Vagina (tissue), 2 donors: ENCODE results near the gene SEC14L5. TPM values are rescaled to one million over a fixed set of nuclear protein-coding genes. Genes with fewer than 3 reads are reported as not detected.
"Not testable (repeated sequence)": the region's sequence is repeated elsewhere in the genome, so short reads cannot be mapped to it uniquely, and the experiment has no call there.

Source experiments
- DNase-seq, 2 donors: peaks; one replicate each; pipeline ENCODE4 v3.0.0-alpha.2; 2017; ENCODE audit errors: extremely low spot score in 2 of 2
- H3K27ac ChIP-seq: fragments of 200-600 bp; sonication (generic); one replicate; pipeline ENCODE4 v1.5.1; 2019
- H3K27me3 ChIP-seq: fragments of 200-600 bp; sonication (generic); one replicate; pipeline ENCODE4 v1.5.1; 2019
- H3K36me3 ChIP-seq, 2 donors: fragments of 200-600 bp; sonication (generic); one replicate each; pipeline ENCODE4 v1.5.1; 2017 to 2019
- H3K4me1 ChIP-seq: fragments of 200-600 bp; sonication (generic); one replicate; pipeline ENCODE4 v1.5.1; 2019
- H3K4me3 ChIP-seq, 2 donors: fragments of 200-600 bp; sonication (generic); 1 replicate in 1 of 2; 2 replicates in 1 of 2; pipeline ENCODE4 v1.5.1; 2016 to 2019
- H3K9me3 ChIP-seq: fragments of 200-600 bp; sonication (generic); one replicate; pipeline ENCODE4 v1.5.1; 2019
- CTCF ChIP-seq, 3 experiments: fragments of 450-650 bp in 2 of 3; fragments of 200-600 bp in 1 of 3; sonication (generic) in 1 of 3; IDR thresholded peaks; one replicate each; pipeline ENCODE4 v1.5.1; 2017 to 2019; ENCODE audit warnings: antibody characterized with exemption in 3 of 3, mild to moderate bottlenecking in 2 of 3, moderate library complexity in 2 of 3
- POLR2A ChIP-seq, 2 donors: fragments of 450-650 bp; IDR thresholded peaks; one replicate each; pipeline ENCODE4 v1.6.1; 2017; ENCODE audit warnings: antibody characterized with exemption in 2 of 2, mild to moderate bottlenecking in 2 of 2, moderate library complexity in 2 of 2
- POLR2AphosphoS5 ChIP-seq, 2 donors: sonication (generic); formaldehyde crosslinking; IDR thresholded peaks; one replicate each; pipeline ENCODE4 v1.9.0; 2017; ENCODE audit warnings: antibody characterized with exemption in 2 of 2, mild to moderate bottlenecking in 2 of 2, low read depth in 1 of 2; ENCODE audit not compliant: insufficient read depth in 1 of 2
- intact Hi-C: fragments of 100-400 bp; cut with DNase I; formaldehyde crosslinking; loops from one replicate; pipeline ENCODE4 v1.15.1; 2023
- total RNA-seq: library from RNA; depleted of rRNA; stranded (reverse); fragments of >200 nt; gene quantifications from one replicate; pipeline ENCODE4 v1.2.3, GENCODE V29; 2016

Gene SEC14L5
- total RNA-seq, 1 donor from 2014 or later, result 0.49 TPM

GRCh38 chr16:4966736-4967453, 8.8 kb downstream of the SEC14L5 start:
- intact Hi-C loops, result no loop called here
- no peaks in the 10 kb centered on the region for H3K4me1 ChIP-seq
- no peak overlapping the region for H3K4me3 ChIP-seq
- no peaks in the 10 kb centered on the region for H3K27me3 ChIP-seq
- no peaks in the 10 kb centered on the region for H3K9me3 ChIP-seq
- no peaks in the 10 kb centered on the region for H3K36me3 ChIP-seq
- no peak for DNase-seq
- TF ChIP-seq CTCF (IDR thresholded peaks at IDR 0.05) (no peak), POLR2AphosphoS5 (IDR thresholded peaks at IDR 0.05; ENCODE audit: insufficient read depth in 1 of 2, low read depth in 1 of 2) (no peak), POLR2A (IDR thresholded peaks at IDR 0.05) (no peak)
- H3K27ac ChIP-seq, result no peak overlapping the region

GRCh38 chr16:4968278-4968677, 10.1 kb downstream of the SEC14L5 start:
- H3K4me1 ChIP-seq, DNase-seq, intact Hi-C loops: not testable (repeated sequence)

GRCh38 chr16:4968879-4969483, 10.9 kb downstream of the SEC14L5 start:
- DNase-seq, result no peak
- intact Hi-C loops, result no loop called here
- H3K9me3 ChIP-seq, result no peaks in the 10 kb centered on the region
- no peaks in the 10 kb centered on the region for H3K4me1 ChIP-seq
- H3K36me3 ChIP-seq, result no peaks in the 10 kb centered on the region
- no peaks in the 10 kb centered on the region for H3K27me3 ChIP-seq
- no peak overlapping the region for H3K4me3 ChIP-seq
- TF ChIP-seq CTCF (IDR thresholded peaks at IDR 0.05) (no peak), POLR2A (IDR thresholded peaks at IDR 0.05) (no peak), POLR2AphosphoS5 (IDR thresholded peaks at IDR 0.05; ENCODE audit: insufficient read depth in 1 of 2, low read depth in 1 of 2) (no peak)
- H3K27ac ChIP-seq, result no peak overlapping the region

More at GRCh38 chr16:4968278-4968677, 10.1 kb downstream of the SEC14L5 start:
- H3K9me3 ChIP-seq, H3K36me3 ChIP-seq, H3K27ac ChIP-seq, H3K4me3 ChIP-seq, H3K27me3 ChIP-seq: not testable (repeated sequence)

- intact Hi-C loops, result no loop called here
- no peak for DNase-seq
- H3K9me3 ChIP-seq, result no peaks in the 10 kb centered on the region
- no peaks in the 10 kb centered on the region for H3K4me1 ChIP-seq
- no peak for TF ChIP-seq CTCF (IDR thresholded peaks at IDR 0.05)
- H3K4me3 ChIP-seq, result no peak overlapping the region
- H3K36me3 ChIP-seq, result no peaks in the 10 kb centered on the region
- H3K27ac ChIP-seq, result no peak overlapping the region
- H3K27me3 ChIP-seq, result no peaks in the 10 kb centered on the region
These were observed 11.9 kb downstream of the SEC14L5 start for GRCh38 chr16:4970010-4970409.

- intact Hi-C loops, result no loop called here
- TF ChIP-seq POLR2AphosphoS5 (IDR thresholded peaks at IDR 0.05; ENCODE audit: insufficient read depth in 1 of 2, low read depth in 1 of 2), result no peak
- no peak for TF ChIP-seq CTCF (IDR thresholded peaks at IDR 0.05)
- no peak for TF ChIP-seq POLR2A (IDR thresholded peaks at IDR 0.05)
These were observed 14.9 kb downstream of the SEC14L5 start for GRCh38 chr16:4972938-4973587.

More at GRCh38 chr16:4972938-4973587, 14.9 kb downstream of the SEC14L5 start:
- Histone ChIP-seq H3K36me3 (no peaks in the 10 kb centered on the region), H3K4me3 (no peak overlapping the region), H3K27me3 (no peaks in the 10 kb centered on the region), H3K9me3 (no peaks in the 10 kb centered on the region), H3K27ac (no peak overlapping the region), H3K4me1 (no peaks in the 10 kb centered on the region)
- DNase-seq, result no peak
